Duodenal mucosa (tissue), 2 donors: ENCODE data around the gene RAB7A.

Experiments used
- H3K27ac ChIP-seq: one replicate; pipeline ENCODE4 v1.7.0; 2013; ENCODE audit warnings: low read depth, low read length
- H3K27me3 ChIP-seq, 2 donors: one replicate each; pipeline ENCODE4 v1.7.0; 2013; ENCODE audit warnings: low read length in 2 of 2, control low read depth in 1 of 2; ENCODE audit not compliant: insufficient read depth in 2 of 2, control insufficient read depth in 1 of 2
- H3K36me3 ChIP-seq, 2 donors: one replicate each; pipeline ENCODE4 v1.7.0; 2013; ENCODE audit warnings: low read length in 2 of 2, control low read depth in 1 of 2; ENCODE audit not compliant: insufficient read depth in 2 of 2, control insufficient read depth in 1 of 2
- H3K4me1 ChIP-seq, 2 donors: one replicate each; pipeline ENCODE4 v1.7.0; 2013; ENCODE audit warnings: low read length in 2 of 2, control low read depth in 1 of 2; ENCODE audit not compliant: insufficient read depth in 2 of 2, control insufficient read depth in 1 of 2
- H3K4me3 ChIP-seq, 2 donors: one replicate each; pipeline ENCODE4 v1.7.0; 2013; ENCODE audit warnings: low read length in 2 of 2, low read depth in 1 of 2
- H3K9ac ChIP-seq, 2 donors: one replicate each; pipeline ENCODE4 v1.7.0; 2013; ENCODE audit warnings: low read length in 2 of 2, low read depth in 1 of 2
- H3K9me3 ChIP-seq, 2 donors: one replicate each; pipeline ENCODE4 v1.7.0; 2013; ENCODE audit warnings: low read length in 2 of 2, control low read depth in 1 of 2; ENCODE audit not compliant: control insufficient read depth in 1 of 2

Gene RAB7A

GRCh38 chr3:128784232-128784631 is 58.2 kb downstream of the RAB7A start:
- Histone ChIP-seq H3K4me1 (peaks cover 39 to 53% of the 10 kb centered on the region in 2 donors), H3K27ac (no peak overlapping the region), H3K36me3 (no peaks in the 10 kb centered on the region)

GRCh38 chr3:128784843-128785242 is 58.9 kb downstream of the RAB7A start:
- Histone ChIP-seq H3K9me3 (no peaks in the 10 kb centered on the region), H3K9ac (no peak overlapping the region), H3K27ac (no peak overlapping the region), H3K36me3 (no peaks in the 10 kb centered on the region), H3K4me1 (peaks cover 33 to 49% of the 10 kb centered on the region in 2 donors), H3K4me3 (no peak overlapping the region), H3K27me3 (no peaks in the 10 kb centered on the region)

More at GRCh38 chr3:128784232-128784631, 58.2 kb downstream of the RAB7A start:
- no peaks in the 10 kb centered on the region for H3K27me3 ChIP-seq
- H3K9me3 ChIP-seq = no peaks in the 10 kb centered on the region
- no peak overlapping the region for H3K9ac ChIP-seq
- H3K4me3 ChIP-seq = no peak overlapping the region

GRCh38 chr3:128786434-128787020 is 60.5 kb downstream of the RAB7A start:
- H3K36me3 ChIP-seq = no peaks in the 10 kb centered on the region
- H3K4me1 ChIP-seq = peaks cover 17 to 32% of the 10 kb centered on the region in 2 donors
- no peak overlapping the region for H3K27ac ChIP-seq
- no peak overlapping the region for H3K9ac ChIP-seq
- H3K4me3 ChIP-seq = no peak overlapping the region
- no peaks in the 10 kb centered on the region for H3K27me3 ChIP-seq
- H3K9me3 ChIP-seq = no peaks in the 10 kb centered on the region

- Histone ChIP-seq H3K27me3 (no peaks in the 10 kb centered on the region), H3K27ac (no peak overlapping the region), H3K9me3 (no peaks in the 10 kb centered on the region), H3K9ac (no peak overlapping the region), H3K4me1 (peaks cover 9 to 24% of the 10 kb centered on the region in 2 donors), H3K36me3 (no peaks in the 10 kb centered on the region), H3K4me3 (no peak overlapping the region)
These were observed 61.6 kb downstream of the RAB7A start for GRCh38 chr3:128787256-128788253.

GRCh38 chr3:128788268-128788869 is 62.4 kb downstream of the RAB7A start:
- H3K27ac ChIP-seq = no peak overlapping the region

GRCh38 chr3:128794067-128794768 is 68.2 kb downstream of the RAB7A start:
- no peaks in the 10 kb centered on the region for H3K9me3 ChIP-seq
- peaks cover 15 to 32% of the 10 kb centered on the region in 2 donors for H3K36me3 ChIP-seq
- peaks cover 8 to 18% of the 10 kb centered on the region in 2 donors for H3K4me1 ChIP-seq
- H3K27me3 ChIP-seq = no peaks in the 10 kb centered on the region
- H3K9ac ChIP-seq = no peak overlapping the region
- no peak overlapping the region for H3K4me3 ChIP-seq
- H3K27ac ChIP-seq = peak overlapping the region; percentile 7

More at GRCh38 chr3:128788268-128788869, 62.4 kb downstream of the RAB7A start:
- H3K9me3 ChIP-seq = no peaks in the 10 kb centered on the region
- no peak overlapping the region for H3K9ac ChIP-seq
- no peak overlapping the region for H3K4me3 ChIP-seq
- no peaks in the 10 kb centered on the region for H3K36me3 ChIP-seq
- no peaks in the 10 kb centered on the region for H3K27me3 ChIP-seq
- H3K4me1 ChIP-seq = peaks cover 5 to 21% of the 10 kb centered on the region in 2 donors

GRCh38 chr3:128794770-128795649 is 69.0 kb downstream of the RAB7A start:
- Histone ChIP-seq H3K27ac (no peak overlapping the region), H3K4me1 (peaks cover 8 to 21% of the 10 kb centered on the region in 2 donors), H3K36me3 (peaks cover 20 to 40% of the 10 kb centered on the region in 2 donors), H3K27me3 (no peaks in the 10 kb centered on the region), H3K9ac (peak overlapping the region in 1 of 2 donors; percentile 21), H3K4me3 (no peak overlapping the region), H3K9me3 (no peaks in the 10 kb centered on the region)

GRCh38 chr3:128799653-128800052 is 73.7 kb downstream of the RAB7A start:
- H3K9me3 ChIP-seq = no peaks in the 10 kb centered on the region
- H3K4me3 ChIP-seq = no peak overlapping the region
- no peaks in the 10 kb centered on the region for H3K27me3 ChIP-seq
- H3K9ac ChIP-seq = no peak overlapping the region
- H3K36me3 ChIP-seq = peaks cover 20 to 42% of the 10 kb centered on the region in 2 donors
- peaks cover 4 to 22% of the 10 kb centered on the region in 2 donors for H3K4me1 ChIP-seq
- no peak overlapping the region for H3K27ac ChIP-seq
